ENCODE results near the gene EVI5L. TPM values are rescaled to one million over a fixed set of nuclear protein-coding genes. Genes with fewer than 3 reads are reported as not detected.

EVI5L gene
- total and polyA plus RNA-seq, 2 donors (not counting 3 experiments of a cell fraction or from before 2014, with no cell fraction given) = 11.9 to 13.5 TPM

- TF ChIP-seq POLR2A (IDR thresholded peaks at IDR 0.05; ENCODE audit: low read depth, low read length) (no peak), MAX (IDR thresholded peaks at IDR 0.05; ENCODE audit: insufficient read depth, insufficient read length) (no peak), GATA2 (IDR thresholded peaks at IDR 0.05; ENCODE audit: insufficient read depth, insufficient read length, low read depth, low read length) (no peak), EZH2 (IDR thresholded peaks at IDR 0.05; ENCODE audit: borderline replicate concordance, low read depth, low read length, severe bottlenecking) (no peak)
- intact Hi-C loops (cut with micrococcal nuclease) = no loop called here
- H3K9ac ChIP-seq (replicated peaks; ENCODE audit: extremely low read depth, insufficient read depth, low read length) = no peak overlapping the region
Measured at GRCh38 chr19:7841751-7842660, 12.0 kb downstream of the EVI5L start.

DNA sequence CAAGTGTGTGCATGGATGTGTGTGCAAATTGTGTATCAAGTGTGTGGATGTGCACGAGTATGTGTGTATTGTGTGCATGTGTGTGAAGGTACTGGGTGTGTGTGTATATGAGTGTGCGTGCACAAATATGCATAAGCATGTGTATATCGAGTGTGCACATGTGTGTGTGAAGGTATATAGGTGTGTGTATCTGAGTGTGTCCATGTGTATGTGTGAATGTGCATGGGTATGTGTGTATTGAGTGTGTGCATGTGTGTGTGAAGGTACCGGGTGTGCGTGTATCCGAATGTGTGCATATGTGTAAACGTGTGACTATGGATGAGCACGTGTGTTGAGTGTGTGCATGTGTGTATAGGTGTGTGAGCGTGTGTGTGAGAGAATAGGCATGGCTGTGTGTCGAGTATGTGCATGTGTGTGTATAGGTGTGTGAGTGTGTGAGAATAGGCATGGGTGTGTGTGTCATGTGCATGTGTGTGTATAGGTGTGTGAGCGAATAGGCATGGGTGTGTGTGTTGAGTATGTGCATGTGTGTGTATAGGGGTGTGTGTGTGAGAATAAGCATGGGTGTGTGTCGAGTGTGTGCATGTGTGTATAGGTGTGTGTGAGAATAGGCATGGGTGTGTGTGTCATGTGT is 12.8 kb downstream of the EVI5L start:
- Histone ChIP-seq H3K4me1 (ENCODE audit: control insufficient read depth, extremely low read depth, insufficient read depth, low read length) (no peaks in the 10 kb centered on the region), H3K9me3 (replicated peaks; ENCODE audit: control insufficient read depth, insufficient read depth, low read length) (no peaks in the 10 kb centered on the region), H3K79me2 (ENCODE audit: control insufficient read depth, insufficient read depth, low read length) (no peaks in the 10 kb centered on the region), H3K36me3 (ENCODE audit: control insufficient read depth in 2 of 2, extremely low read depth in 1 of 2, insufficient read depth in 2 of 2, low read length in 2 of 2) (no peaks in the 10 kb centered on the region), H3K4me2 (ENCODE audit: insufficient read depth, low read length) (no peak overlapping the region), H3K27ac (ENCODE audit: insufficient read depth, low read depth, low read length) (no peak overlapping the region), H3K27me3 (ENCODE audit: control insufficient read depth in 2 of 2, insufficient read depth in 2 of 2, low read length in 2 of 2) (no peaks in the 10 kb centered on the region), H3K4me3 (replicated peaks in 1 of 3; ENCODE audit: insufficient read depth in 1 of 3, low read depth in 1 of 3, low read length in 3 of 3) (no peak overlapping the region), H2AFZ (ENCODE audit: low read depth, low read length) (no peak overlapping the region), H4K20me1 (replicated peaks; ENCODE audit: control insufficient read depth, extremely low read depth, insufficient read depth, low read length) (no peaks in the 10 kb centered on the region), H3K9me1 (replicated peaks; ENCODE audit: control insufficient read depth, extremely low read depth, insufficient read depth, low read length) (no peaks in the 10 kb centered on the region), H3K9ac (replicated peaks; ENCODE audit: extremely low read depth, insufficient read depth, low read length) (no peak overlapping the region)
- no peak for FAIRE-seq
- no peak for TF ChIP-seq FOS (IDR thresholded peaks at IDR 0.05; ENCODE audit: borderline replicate concordance, insufficient read depth, low read length)
- no peak for TF ChIP-seq JUN (IDR thresholded peaks at IDR 0.05; ENCODE audit: borderline replicate concordance, insufficient read depth, insufficient read length, low read depth)
- no peak for TF ChIP-seq MYC (IDR thresholded peaks at IDR 0.05; ENCODE audit: low read depth, low read length)
- TF ChIP-seq POLR2AphosphoS5 (IDR thresholded peaks at IDR 0.05; ENCODE audit: insufficient read depth, low read depth, low read length) = no peak
- no peak for DNase-seq (ENCODE audit: low read depth, low spot score)
- intact Hi-C loops (cut with micrococcal nuclease) = no loop called here
- ChIA-PET CTCF (no interaction called here), POLR2A (no interaction called here)
- dilution Hi-C loops (cut with MboI; ENCODE audit: extremely low pct_ligation_motif_present, low sequenced_read_pairs) = no loop called here
- no TSS peak for BruUV-seq (replicated peaks)

More at GRCh38 chr19:7841751-7842660, 12.0 kb downstream of the EVI5L start:
- no peaks in the 10 kb centered on the region for H4K20me1 ChIP-seq (replicated peaks; ENCODE audit: control insufficient read depth, extremely low read depth, insufficient read depth, low read length)
- no peak overlapping the region for H3K4me2 ChIP-seq (ENCODE audit: insufficient read depth, low read length)
- FAIRE-seq = no peak
- ChIA-PET POLR2A (no interaction called here), CTCF (no interaction called here)
- no TSS peak for BruUV-seq (replicated peaks)
- no peaks in the 10 kb centered on the region for H3K9me3 ChIP-seq (replicated peaks; ENCODE audit: control insufficient read depth, insufficient read depth, low read length)
- no peak overlapping the region for H2AFZ ChIP-seq (ENCODE audit: low read depth, low read length)
- H3K4me3 ChIP-seq (replicated peaks in 1 of 3; ENCODE audit: insufficient read depth in 1 of 3, low read depth in 1 of 3, low read length in 3 of 3) = no peak overlapping the region
- no peak overlapping the region for H3K27ac ChIP-seq (ENCODE audit: insufficient read depth, low read depth, low read length)
- no peaks in the 10 kb centered on the region for H3K4me1 ChIP-seq (ENCODE audit: control insufficient read depth, extremely low read depth, insufficient read depth, low read length)
- no peaks in the 10 kb centered on the region for H3K27me3 ChIP-seq (ENCODE audit: control insufficient read depth in 2 of 2, insufficient read depth in 2 of 2, low read length in 2 of 2)
- no peaks in the 10 kb centered on the region for H3K79me2 ChIP-seq (ENCODE audit: control insufficient read depth, insufficient read depth, low read length)
- dilution Hi-C loops (cut with MboI; ENCODE audit: extremely low pct_ligation_motif_present, low sequenced_read_pairs) = no loop called here
- no peaks in the 10 kb centered on the region for H3K36me3 ChIP-seq (ENCODE audit: control insufficient read depth in 2 of 2, extremely low read depth in 1 of 2, insufficient read depth in 2 of 2, low read length in 2 of 2)
- DNase-seq (ENCODE audit: low read depth, low spot score) = no peak
- H3K9me1 ChIP-seq (replicated peaks; ENCODE audit: control insufficient read depth, extremely low read depth, insufficient read depth, low read length) = no peaks in the 10 kb centered on the region

All from endothelial cell of umbilical vein (primary cell).